ENCODE measurements around the gene LRRC4C.

Gene LRRC4C

DNA sequence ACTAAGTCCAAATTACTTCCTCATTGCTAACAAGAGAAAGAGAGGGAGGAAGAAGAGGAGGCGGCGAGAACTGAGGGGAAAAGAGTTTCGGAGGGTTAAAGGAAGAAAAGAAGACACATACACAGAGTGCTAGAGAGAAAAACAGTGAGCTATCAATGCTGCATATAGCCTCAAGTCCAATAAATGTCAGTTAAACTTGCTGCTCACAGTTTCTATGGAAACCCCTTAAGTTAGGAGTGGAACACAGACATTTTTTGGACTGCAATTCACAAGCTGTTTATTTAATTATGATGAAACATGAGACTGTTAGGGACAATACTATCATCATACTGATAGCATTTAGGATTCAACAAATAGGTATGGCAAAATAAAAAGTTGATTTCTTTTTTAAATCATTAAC lies 1320.4 kb downstream of the LRRC4C start:
- no peak for DNase-seq

GRCh38 chr11:40134820-40135570 lies 1324.5 kb downstream of the LRRC4C start:
- DNase-seq = no peak

DNA sequence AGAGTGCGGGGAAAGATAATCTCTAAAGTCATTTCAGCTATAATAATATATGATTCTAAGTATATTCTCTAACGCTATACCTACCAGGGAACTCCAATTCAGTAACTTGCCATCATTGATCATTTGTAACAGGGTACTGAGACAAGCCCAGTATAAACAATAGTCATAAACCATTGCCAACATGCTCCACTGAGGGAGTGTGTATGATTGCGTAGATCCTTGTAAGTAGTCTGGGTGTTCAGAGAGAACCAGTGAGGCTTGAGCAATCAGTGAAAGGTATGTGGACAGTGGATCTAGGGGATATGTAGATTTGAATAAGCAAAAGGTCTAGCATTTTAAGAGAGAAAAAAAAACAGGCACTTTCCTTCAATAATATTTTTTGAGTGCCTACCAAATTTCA lies 1326.0 kb downstream of the LRRC4C start:
- no peak for DNase-seq

DNA sequence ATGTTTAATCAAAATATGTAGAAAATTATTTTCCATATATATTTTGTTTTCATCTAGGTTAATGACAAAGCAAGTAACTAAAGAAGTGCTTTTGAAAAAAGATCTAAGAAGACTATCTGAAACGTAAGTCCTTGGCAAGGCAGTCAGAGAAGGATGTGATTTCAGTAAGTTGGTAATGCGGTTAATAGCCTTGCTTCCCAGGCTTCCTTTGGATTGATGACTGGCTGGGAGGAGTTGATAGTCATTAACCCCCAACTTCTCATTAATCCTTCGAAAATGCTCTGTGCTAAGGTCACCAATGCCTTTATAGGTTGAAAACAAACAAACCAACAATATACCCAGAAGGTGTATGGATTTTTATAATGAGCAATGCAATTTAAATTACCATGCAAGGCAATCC lies 1326.5 kb downstream of the LRRC4C start:
- DNase-seq = no peak

DNA sequence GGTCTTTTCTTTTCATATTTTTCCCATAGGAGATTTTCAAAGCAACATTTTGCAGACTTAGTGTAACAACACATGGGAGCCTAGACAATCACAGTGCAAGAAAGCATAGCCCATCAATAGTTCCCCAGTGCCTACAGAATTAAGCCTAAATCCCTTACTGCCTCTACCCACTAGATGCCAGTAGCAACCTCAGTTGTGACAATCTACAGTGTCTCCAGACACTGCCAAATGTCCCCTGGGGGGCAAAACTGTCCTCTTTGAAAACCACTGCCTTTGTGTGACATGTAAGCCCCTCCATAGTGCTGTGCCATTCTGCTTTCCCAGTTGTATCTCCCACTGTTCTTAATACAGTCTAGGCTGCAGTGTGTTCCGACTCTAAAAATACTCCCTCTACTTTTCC lies 1329.0 kb downstream of the LRRC4C start:
- DNase-seq = no peak

GRCh38 chr11:40129266-40129665 lies 1330.2 kb downstream of the LRRC4C start:
- no peak for DNase-seq

DNA sequence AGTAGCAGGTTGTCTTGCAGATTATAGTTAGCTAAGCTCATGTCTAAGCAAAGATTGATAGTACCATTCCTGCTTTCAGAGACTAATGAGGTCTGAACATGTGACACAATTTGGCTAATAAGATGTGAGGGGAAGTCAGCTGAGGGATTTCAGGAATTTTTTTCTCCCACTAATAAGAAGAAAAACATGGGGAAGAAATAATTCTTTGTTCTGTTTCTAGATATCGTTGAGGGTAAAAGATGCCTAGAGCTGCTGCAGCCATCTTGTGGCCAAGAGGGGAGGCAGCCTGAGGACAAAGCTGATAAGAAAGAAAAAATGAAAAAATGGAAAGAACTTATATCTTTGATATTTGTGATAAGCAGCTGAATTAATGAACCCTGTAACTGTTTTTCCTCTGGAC lies 1334.4 kb downstream of the LRRC4C start:
- DNase-seq = no peak

DNA sequence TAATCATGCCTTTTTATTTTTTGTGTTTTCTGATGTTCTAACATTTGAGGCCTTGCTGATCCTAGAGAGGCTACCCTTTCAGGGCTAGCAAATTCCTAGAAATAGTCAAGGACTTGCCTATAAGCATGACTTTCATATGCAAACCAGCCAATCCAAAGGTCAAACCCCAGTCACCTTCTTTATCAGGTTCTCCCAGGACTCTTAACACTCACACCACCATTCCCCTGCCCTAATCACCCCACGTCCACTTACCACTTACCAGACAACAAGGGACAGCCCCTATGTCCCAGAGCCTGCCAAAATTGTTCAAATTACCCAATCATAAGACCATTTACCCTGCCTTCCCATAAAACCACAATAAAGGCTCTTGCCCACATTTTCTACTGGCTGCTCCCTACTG lies 1339.8 kb downstream of the LRRC4C start:
- DNase-seq = no peak

DNA sequence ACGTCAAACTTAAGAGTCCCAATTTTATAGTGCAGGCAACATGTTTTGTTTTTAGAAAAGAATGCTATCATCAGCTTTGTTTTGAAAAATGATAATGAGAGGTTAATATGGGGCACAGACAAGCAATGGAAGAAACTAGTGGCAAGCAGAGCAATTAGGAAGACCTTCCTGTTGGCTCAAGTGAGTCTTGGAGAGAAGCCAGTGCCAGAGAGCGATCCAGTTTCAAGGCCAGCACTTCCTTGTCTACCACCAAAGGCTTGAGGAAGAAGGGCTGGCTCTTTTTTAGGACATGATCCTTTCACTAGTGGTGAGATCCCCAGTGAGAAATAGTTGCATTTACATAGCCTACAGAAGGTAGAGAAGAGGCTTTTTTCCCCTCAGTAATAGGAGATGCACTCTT lies 1340.7 kb downstream of the LRRC4C start:
- no peak for DNase-seq

GRCh38 chr11:40118026-40118425 lies 1341.4 kb downstream of the LRRC4C start:
- no peak for DNase-seq

DNA sequence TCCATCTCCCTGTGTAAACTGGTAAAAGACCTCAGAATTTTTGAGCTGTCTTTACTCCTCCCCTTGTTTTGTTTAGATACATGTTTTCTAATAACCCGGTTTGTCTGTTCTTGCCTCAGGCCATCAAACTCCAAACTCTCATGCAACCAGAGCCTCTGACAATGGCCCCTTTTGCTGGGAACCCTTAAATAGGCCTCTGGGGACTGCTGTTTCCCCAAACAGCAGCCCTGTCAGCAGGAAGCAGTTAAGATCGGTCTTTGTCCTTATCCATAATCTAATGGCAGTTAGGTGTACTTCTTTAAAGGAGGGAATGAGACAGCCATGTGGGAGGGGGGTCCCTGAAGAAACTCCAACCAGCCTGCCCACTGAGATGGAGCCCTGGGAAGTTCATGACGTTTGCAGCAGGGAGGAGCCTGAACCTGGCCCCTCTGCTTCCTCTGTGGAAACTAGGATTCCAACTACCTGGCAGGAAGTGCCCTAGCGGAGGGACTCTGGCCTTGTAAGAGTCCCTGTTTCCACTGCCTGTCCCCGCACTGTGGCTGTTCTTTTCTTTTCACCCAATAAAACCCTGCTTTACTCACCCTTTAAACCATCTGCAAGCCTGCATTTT lies 1354.4 kb downstream of the LRRC4C start:
- no peak for DNase-seq

GRCh38 chr11:40100781-40101180 lies 1358.7 kb downstream of the LRRC4C start:
- no peak for DNase-seq

GRCh38 chr11:40100162-40100553 lies 1359.3 kb downstream of the LRRC4C start:
- DNase-seq = no peak

DNA sequence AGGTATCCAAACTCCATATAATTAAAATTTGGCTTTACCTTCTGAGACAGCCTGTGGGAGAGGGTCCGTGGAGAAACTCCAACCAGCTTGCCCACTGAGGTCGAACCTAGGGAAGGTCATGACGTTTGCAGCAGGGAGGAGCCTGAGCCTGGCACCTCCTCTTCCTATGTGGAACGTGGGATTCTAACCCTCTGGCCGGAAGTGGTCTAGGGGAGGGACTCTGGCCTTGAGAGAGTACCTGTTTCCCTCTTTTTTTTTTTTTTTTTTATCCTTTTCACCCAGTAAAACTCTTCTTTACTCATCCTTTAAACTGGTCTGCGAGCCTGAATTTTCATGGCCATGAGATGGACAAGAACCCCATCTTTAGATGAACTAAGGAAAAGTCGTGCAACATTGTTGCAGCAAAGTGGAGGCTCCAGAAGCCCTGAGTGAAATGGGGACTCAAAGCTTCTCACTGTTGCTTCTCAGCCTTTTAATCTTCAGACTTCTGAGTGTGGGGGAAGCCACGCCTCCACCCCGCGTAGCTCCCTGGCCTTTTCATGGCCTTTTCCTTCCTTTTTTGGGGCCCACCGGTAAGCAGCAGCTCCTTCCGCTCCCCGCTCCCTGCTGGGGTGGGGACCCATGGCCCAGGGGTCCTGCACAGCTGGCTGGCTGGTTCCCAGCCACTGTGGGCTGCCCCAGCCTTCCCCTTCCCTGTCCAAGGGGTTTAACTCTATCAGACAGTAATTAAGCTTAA lies 1359.9 kb downstream of the LRRC4C start:
- DNase-seq = no peak

DNA sequence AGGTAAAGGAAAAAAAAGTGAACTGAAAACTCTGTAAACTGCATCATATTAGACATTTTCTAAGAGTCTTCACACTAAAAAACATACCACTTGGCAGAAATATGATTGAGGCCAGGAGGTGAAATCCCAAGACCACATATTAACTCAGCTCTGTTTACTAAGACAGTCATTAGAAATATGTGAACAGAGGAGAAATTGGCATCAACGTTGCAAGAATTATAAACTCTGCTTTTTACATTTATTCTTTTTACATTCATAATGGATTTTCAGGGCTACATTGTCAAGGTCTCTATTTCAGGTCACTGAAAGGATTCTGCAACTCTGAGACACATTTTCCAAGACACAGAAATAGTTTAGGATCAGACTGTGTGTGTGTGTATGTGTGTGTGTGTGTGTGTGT lies 1364.0 kb downstream of the LRRC4C start:
- DNase-seq = no peak

DNA sequence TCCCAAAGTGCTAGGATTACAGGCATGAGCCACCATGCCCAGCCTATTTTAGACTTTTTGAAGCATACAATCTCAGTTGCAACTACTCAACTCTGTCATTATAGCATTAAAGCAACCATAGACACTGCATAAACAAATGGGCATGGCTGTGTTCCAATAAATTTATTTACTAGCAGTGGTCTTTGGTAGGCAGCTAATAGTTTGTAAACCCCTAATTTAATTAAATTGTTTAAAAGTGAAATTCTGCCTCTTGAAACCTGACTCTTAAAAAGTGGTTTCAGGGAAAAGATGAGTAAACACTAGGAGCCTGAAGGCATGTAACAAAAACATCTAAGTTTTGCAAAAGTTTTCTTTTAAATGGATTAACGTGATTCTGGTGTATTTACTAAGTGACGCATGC lies 1364.5 kb downstream of the LRRC4C start:
- DNase-seq = no peak

DNA sequence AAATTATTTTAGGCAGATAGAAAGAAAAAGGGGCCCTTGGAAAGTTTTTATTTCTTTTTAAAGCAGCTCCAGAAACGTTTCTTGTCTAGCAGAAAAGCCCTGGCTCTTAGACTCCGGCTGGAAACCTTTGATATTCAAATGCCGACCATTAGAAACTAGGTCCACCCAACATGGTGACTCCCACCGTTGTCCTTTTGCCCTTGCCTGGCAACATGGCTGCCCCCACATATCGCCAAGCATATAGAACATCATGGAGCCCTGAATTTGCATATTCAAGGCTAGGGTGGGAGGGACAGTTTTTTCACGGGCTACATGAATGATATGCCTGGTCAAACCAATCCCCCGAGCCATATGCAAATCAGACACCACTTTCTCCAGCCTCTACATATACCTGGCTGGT lies 1379.0 kb downstream of the LRRC4C start:
- DNase-seq = no peak

Data from stimulated activated CD8-positive, alpha-beta memory T cell treated with anti-CD3 and anti-CD28 coated beads, Interleukin-4, amount 100 ng/mL, for 48 hours (primary cell).